Brain microvascular endothelial cell (primary cell): ENCODE measurements around the gene AKT1S1.

ENCODE experiments used
- DNase-seq: peaks from one replicate; pipeline ENCODE4 v3.0.0-alpha.2; 2020
- H3K27ac ChIP-seq: fragments of 250-450 bp; sonication (Bioruptor Pico); 2 replicates; pipeline ENCODE4 v1.5.1; 2020; ENCODE audit warnings: mild to moderate bottlenecking, moderate library complexity
- H3K27me3 ChIP-seq: fragments of 250-450 bp; sonication (Bioruptor Pico); replicated peaks from 2 replicates; pipeline ENCODE4 v1.5.1; 2020; ENCODE audit warnings: mild to moderate bottlenecking
- H3K36me3 ChIP-seq: fragments of 250-450 bp; sonication (Bioruptor Pico); replicated peaks from 2 replicates; pipeline ENCODE4 v1.5.1; 2020; ENCODE audit warnings: mild to moderate bottlenecking
- H3K4me3 ChIP-seq: 2 replicates; pipeline ENCODE4 v1.5.1; 2011; ENCODE audit warnings: low read depth, mild to moderate bottlenecking, control low read depth, low read length, moderate library complexity
- in situ Hi-C: cut with HindIII; loops from 2 replicates; pipeline ENCODE4 v1.10.0; 2017; ENCODE audit warnings: low sequenced_read_pairs, low pct_ligation_motif_present
- TF ChIP-seq, protein P1 (sequence below): IDR thresholded peaks from 2 replicates; pipeline ENCODE4 v1.5.1; 2011; ENCODE audit warnings: low read depth, mild to moderate bottlenecking, moderate library complexity, low read length, control low read depth, inconsistent platforms; ENCODE audit errors: missing control alignments

The AKT1S1 gene

DNA sequence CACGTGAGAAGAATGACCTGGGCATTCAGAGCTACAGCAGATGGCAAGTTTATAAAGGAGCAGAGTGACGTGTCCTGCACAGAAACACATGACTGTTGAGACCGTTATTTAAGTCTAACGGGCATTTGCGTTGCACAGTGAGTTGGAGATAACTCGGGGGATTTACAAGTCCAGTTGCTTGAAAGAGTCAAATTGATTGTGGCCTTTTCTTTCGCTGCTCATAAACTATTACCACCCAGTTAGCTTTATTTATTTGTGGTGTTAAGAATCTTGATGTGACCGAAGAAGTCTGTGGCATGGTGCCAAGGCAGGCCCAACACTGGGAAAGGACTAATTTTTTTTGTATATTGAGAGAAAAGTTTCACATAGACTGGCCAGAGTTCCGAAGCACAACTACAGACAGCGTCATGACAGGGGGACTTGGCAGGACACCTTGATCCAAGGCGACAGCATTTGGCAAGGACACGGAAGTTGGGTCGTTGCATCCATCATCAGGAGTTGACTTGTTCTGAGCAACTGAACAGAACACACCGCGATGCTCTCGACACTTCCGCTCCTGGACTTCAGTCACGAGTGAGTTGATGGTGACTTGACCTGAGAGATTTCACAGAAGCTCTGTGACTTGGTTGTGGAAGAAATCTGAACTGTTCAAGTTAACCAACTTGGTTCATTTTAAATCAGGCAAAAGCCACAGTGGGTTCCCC, 38.1 kb downstream of the AKT1S1 start:
- Histone ChIP-seq H3K27me3 (no peaks in the 10 kb centered on the region), H3K36me3 (peaks cover 45% of the 10 kb centered on the region), H3K27ac (no peak overlapping the region), H3K4me3 (no peak overlapping the region)
- TF ChIP-seq, protein P1, sequence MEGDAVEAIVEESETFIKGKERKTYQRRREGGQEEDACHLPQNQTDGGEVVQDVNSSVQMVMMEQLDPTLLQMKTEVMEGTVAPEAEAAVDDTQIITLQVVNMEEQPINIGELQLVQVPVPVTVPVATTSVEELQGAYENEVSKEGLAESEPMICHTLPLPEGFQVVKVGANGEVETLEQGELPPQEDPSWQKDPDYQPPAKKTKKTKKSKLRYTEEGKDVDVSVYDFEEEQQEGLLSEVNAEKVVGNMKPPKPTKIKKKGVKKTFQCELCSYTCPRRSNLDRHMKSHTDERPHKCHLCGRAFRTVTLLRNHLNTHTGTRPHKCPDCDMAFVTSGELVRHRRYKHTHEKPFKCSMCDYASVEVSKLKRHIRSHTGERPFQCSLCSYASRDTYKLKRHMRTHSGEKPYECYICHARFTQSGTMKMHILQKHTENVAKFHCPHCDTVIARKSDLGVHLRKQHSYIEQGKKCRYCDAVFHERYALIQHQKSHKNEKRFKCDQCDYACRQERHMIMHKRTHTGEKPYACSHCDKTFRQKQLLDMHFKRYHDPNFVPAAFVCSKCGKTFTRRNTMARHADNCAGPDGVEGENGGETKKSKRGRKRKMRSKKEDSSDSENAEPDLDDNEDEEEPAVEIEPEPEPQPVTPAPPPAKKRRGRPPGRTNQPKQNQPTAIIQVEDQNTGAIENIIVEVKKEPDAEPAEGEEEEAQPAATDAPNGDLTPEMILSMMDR = no peak
- in situ Hi-C loops = no loop called here
- DNase-seq = no peak

DNA sequence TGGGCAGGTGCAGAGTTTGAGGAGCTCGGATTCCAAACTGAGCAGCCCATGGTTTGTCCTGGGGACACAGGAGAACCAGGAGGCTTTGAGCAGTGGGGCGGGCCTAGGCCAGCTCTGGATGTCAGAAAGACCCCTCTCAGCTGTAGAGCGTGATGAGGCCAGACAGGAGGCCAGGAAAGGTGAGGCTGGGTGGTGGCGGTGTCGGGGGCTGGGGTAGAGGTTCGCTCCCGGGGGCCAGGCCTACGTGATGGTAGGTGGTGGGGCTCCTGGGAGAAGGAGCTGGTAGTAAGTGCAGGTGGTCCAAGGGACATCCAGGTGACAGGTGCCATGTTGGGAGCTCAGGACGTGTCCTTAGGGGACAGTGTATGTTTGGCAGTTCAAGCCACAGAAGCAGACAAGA, 39.7 kb downstream of the AKT1S1 start:
- no peak overlapping the region for H3K4me3 ChIP-seq
- in situ Hi-C loops = no loop called here
- TF ChIP-seq, protein P1 = no peak
- no peak for DNase-seq
- H3K27me3 ChIP-seq = no peaks in the 10 kb centered on the region
- peaks cover 57% of the 10 kb centered on the region for H3K36me3 ChIP-seq
- no peak overlapping the region for H3K27ac ChIP-seq

DNA sequence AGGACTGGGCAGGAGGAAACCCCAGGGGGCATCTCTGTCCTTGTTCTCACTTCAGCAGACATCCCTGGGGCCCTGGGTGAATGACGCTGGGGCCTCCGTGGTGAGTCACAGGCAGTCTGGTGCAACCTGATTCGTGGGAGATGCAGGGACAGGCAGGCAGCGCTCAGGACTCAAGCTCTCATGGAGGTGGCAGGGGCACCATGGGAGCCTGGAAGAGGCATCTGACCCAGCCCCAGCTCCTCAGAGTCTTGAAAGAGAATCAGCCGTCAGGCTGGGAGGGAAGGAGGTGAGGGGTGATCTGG, 40.2 kb downstream of the AKT1S1 start:
- Histone ChIP-seq H3K4me3 (no peak overlapping the region), H3K27me3 (no peaks in the 10 kb centered on the region), H3K36me3 (peaks cover 62% of the 10 kb centered on the region), H3K27ac (no peak overlapping the region)
- in situ Hi-C loops = no loop called here
- DNase-seq = peak; percentile 81
- TF ChIP-seq, protein P1 = no peak

- DNase-seq = no peak
- no peaks in the 10 kb centered on the region for H3K27me3 ChIP-seq
- in situ Hi-C loops = no loop called here
- H3K36me3 ChIP-seq = peaks cover 66% of the 10 kb centered on the region
- TF ChIP-seq, protein P1 = no peak
- H3K4me3 ChIP-seq = no peak overlapping the region
- H3K27ac ChIP-seq = no peak overlapping the region
These were observed 40.8 kb downstream of the AKT1S1 start for GRCh38 chr19:49836176-49837008.

GRCh38 chr19:49835562-49835961, 41.6 kb downstream of the AKT1S1 start:
- TF ChIP-seq, protein P1 = no peak
- Histone ChIP-seq H3K27me3 (no peaks in the 10 kb centered on the region), H3K4me3 (no peak overlapping the region), H3K27ac (no peak overlapping the region), H3K36me3 (peaks cover 68% of the 10 kb centered on the region)
- in situ Hi-C loops = no loop called here
- DNase-seq = no peak

DNA sequence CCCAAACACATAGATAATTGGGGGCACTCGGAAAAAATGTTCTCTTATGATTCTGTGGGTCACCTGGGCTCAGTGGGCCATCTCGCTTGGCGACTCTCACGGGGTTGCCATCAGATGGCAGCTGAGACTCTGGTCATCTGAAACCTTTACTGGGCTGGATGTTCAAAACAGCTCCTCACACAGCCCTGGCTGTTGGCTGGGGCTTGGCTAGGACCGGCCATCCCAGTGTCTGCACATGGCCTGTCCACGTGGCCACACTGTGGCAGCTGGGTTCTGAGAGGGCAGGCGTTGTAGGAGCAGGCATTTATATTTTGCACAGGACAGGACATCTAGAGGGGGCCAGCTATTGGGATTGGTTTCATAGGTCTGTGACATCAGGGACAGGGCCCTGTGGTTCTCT, 43.6 kb downstream of the AKT1S1 start:
- Histone ChIP-seq H3K4me3 (no peak overlapping the region), H3K27me3 (no peaks in the 10 kb centered on the region), H3K27ac (no peak overlapping the region), H3K36me3 (peaks cover 64% of the 10 kb centered on the region)
- in situ Hi-C loops = no loop called here
- TF ChIP-seq, protein P1 = no peak
- DNase-seq = no peak
